ENCODE data around the gene JADE2.

- no peak for TF ChIP-seq CTBP1 (IDR thresholded peaks at IDR 0.05; ENCODE audit: borderline replicate concordance)
- TF ChIP-seq ZNF384 (IDR thresholded peaks at IDR 0.05): no peak
- TF ChIP-seq HDGF (IDR thresholded peaks at IDR 0.05; ENCODE audit: borderline replicate concordance): no peak
- TF ChIP-seq BHLHE40 (IDR thresholded peaks at IDR 0.05; ENCODE audit: borderline replicate concordance): no peak
- no peak for TF ChIP-seq FOXM1 (IDR thresholded peaks at IDR 0.05; ENCODE audit: borderline replicate concordance)
- no peak for TF ChIP-seq SP1 (IDR thresholded peaks at IDR 0.05)
- TF ChIP-seq TARDBP (IDR thresholded peaks at IDR 0.05): no peak
- no peak for TF ChIP-seq LEF1 (IDR thresholded peaks at IDR 0.05; ENCODE audit: borderline replicate concordance)
- no peak for TF ChIP-seq ELF4 (IDR thresholded peaks at IDR 0.05)
- no peak for TF ChIP-seq NFRKB (IDR thresholded peaks at IDR 0.05)
- TF ChIP-seq, protein P1, sequence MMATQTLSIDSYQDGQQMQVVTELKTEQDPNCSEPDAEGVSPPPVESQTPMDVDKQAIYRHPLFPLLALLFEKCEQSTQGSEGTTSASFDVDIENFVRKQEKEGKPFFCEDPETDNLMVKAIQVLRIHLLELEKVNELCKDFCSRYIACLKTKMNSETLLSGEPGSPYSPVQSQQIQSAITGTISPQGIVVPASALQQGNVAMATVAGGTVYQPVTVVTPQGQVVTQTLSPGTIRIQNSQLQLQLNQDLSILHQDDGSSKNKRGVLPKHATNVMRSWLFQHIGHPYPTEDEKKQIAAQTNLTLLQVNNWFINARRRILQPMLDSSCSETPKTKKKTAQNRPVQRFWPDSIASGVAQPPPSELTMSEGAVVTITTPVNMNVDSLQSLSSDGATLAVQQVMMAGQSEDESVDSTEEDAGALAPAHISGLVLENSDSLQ (IDR thresholded peaks at IDR 0.05): no peak
Observed at GRCh38 chr5:134490925-134491271, 34.6 kb upstream of the JADE2 start.

Data from HEK293T (cell line).